IPS-NIHi11 (cell line): ENCODE data around the gene SNAPC2.
"Not testable (repeated sequence)": the region's sequence is repeated elsewhere in the genome, so short reads cannot be mapped to it uniquely, and the experiment has no call there.

Experiments
- DNase-seq: peaks from one replicate; pipeline ENCODE4 v3.0.0; 2012; ENCODE audit warnings: mixed read lengths, low spot score

The SNAPC2 gene

GRCh38 chr19:7909471-7910067, 10.6 kb upstream of the SNAPC2 start:
- no peak for DNase-seq

- no peak for DNase-seq
Measured at GRCh38 chr19:7910321-7911161, 9.6 kb upstream of the SNAPC2 start.

GRCh38 chr19:7911508-7912143, 8.5 kb upstream of the SNAPC2 start:
- DNase-seq, result no peak

GRCh38 chr19:7912144-7912696, 7.9 kb upstream of the SNAPC2 start:
- DNase-seq, result no peak

GRCh38 chr19:7912697-7913564, 7.2 kb upstream of the SNAPC2 start:
- DNase-seq, result no peak

- DNase-seq, result no peak
Measured at GRCh38 chr19:7913652-7914051, 6.5 kb upstream of the SNAPC2 start.

GRCh38 chr19:7914099-7914498, 6.0 kb upstream of the SNAPC2 start:
- DNase-seq, result no peak

- no peak for DNase-seq
Measured at GRCh38 chr19:7914598-7915045, 5.5 kb upstream of the SNAPC2 start, which contains the start of gene TGFBR3L. Gene TGFBR3L, plus strand, starts transcription at chr19:7914830.

- no peak for DNase-seq
Measured at GRCh38 chr19:7915250-7916102, 4.7 kb upstream of the SNAPC2 start.

- DNase-seq, result peak; percentile 68
Measured at GRCh38 chr19:7916103-7916954, 3.8 kb upstream of the SNAPC2 start.

- no peak for DNase-seq
Measured at GRCh38 chr19:7916955-7917266, 3.2 kb upstream of the SNAPC2 start.

- DNase-seq, result peak; percentile 84
Measured at GRCh38 chr19:7917267-7918061, 2.7 kb upstream of the SNAPC2 start.

GRCh38 chr19:7918062-7918614, 2.0 kb upstream of the SNAPC2 start:
- not testable (repeated sequence) for DNase-seq

- no peak for DNase-seq
Measured at GRCh38 chr19:7918615-7919421, 1.3 kb upstream of the SNAPC2 start.

GRCh38 chr19:7920519-7921301, 572 bp downstream of the SNAPC2 start:
- DNase-seq, result peak; percentile 83

GRCh38 chr19:7921302-7921966, 1.3 kb downstream of the SNAPC2 start:
- no peak for DNase-seq
